Naive thymus-derived CD4-positive, alpha-beta T cell (primary cell): ENCODE measurements around the gene DIMT1. TPM values are rescaled to one million over a fixed set of nuclear protein-coding genes. Genes with fewer than 3 reads are reported as not detected.
A peak's percentile ranks its signal among the peaks of the same experiment; 100 is the strongest.

Experiments
- ATAC-seq: fragments of 150-1000 bp; cut with Tn5 transposase; 2 replicates; pipeline ENCODE4 v1.10.0; 2021; ENCODE audit warnings: mild to moderate bottlenecking, moderate library complexity
- CTCF ChIA-PET: fragments of 350-600 bp; sonication (Branson Sonifier 250); formaldehyde crosslinking; loops from one replicate; lab custom pipeline; 2021; ENCODE audit warnings: antibody characterized with exemption; lab: Charles Lee
- POLR2A ChIA-PET: fragments of 350-600 bp; sonication (Branson Sonifier 250); formaldehyde crosslinking; loops from one replicate; lab custom pipeline; 2021; ENCODE audit warnings: antibody characterized with exemption, inconsistent platforms; lab: Charles Lee
- DNase-seq, 9 donors: peaks; one replicate each; pipeline versions ENCODE4 v3.0.0 to v3.0.0-alpha.2; 2020 to 2022; ENCODE audit warnings: mixed read lengths in 1 of 9
- H3K27ac ChIP-seq: one replicate; pipeline ENCODE4 v1.7.0; 2013; ENCODE audit warnings: mild to moderate bottlenecking, low read depth, low read length, moderate library complexity
- H3K27me3 ChIP-seq, 2 donors: one replicate each; pipeline ENCODE4 v1.7.0; 2013; ENCODE audit warnings: low read length in 2 of 2, mild to moderate bottlenecking in 2 of 2, moderate library complexity in 2 of 2; ENCODE audit not compliant: control insufficient read depth in 2 of 2, insufficient read depth in 2 of 2
- H3K36me3 ChIP-seq, 3 experiments: 1 replicate in 2 of 3; 2 replicates in 1 of 3; pipeline ENCODE4 v1.7.0; 2013; ENCODE audit warnings: low read length in 3 of 3, mild to moderate bottlenecking in 3 of 3, moderate library complexity in 1 of 3; ENCODE audit not compliant: insufficient read depth in 3 of 3, control insufficient read depth in 2 of 3
- H3K4me1 ChIP-seq, 2 donors: one replicate each; pipeline ENCODE4 v1.7.0; 2013; ENCODE audit warnings: low read length in 2 of 2, mild to moderate bottlenecking in 2 of 2, moderate library complexity in 1 of 2; ENCODE audit not compliant: control insufficient read depth in 2 of 2, insufficient read depth in 2 of 2
- H3K4me3 ChIP-seq: 2 replicates; pipeline ENCODE4 v1.7.0; 2013; ENCODE audit warnings: mild to moderate bottlenecking, low read length
- H3K9me3 ChIP-seq, 3 experiments: 1 replicate in 2 of 3; 2 replicates in 1 of 3; pipeline ENCODE4 v1.7.0; 2013; ENCODE audit warnings: low read length in 3 of 3; ENCODE audit not compliant: control insufficient read depth in 2 of 3
- H3K27ac Mint-ChIP-seq, 9 donors: one replicate each; pipeline ENCODE4 v1.8.0; 2020 to 2022; ENCODE audit warnings: mixed read lengths in 9 of 9, mild to moderate bottlenecking in 8 of 9, moderate library complexity in 5 of 9, inconsistent platforms in 2 of 9
- H3K27me3 Mint-ChIP-seq, 5 donors: one replicate each; pipeline ENCODE4 v1.8.0; 2021 to 2022; ENCODE audit warnings: mixed read lengths in 5 of 5, mild to moderate bottlenecking in 1 of 5
- H3K36me3 Mint-ChIP-seq, 5 donors: one replicate each; pipeline ENCODE4 v1.8.0; 2020 to 2022; ENCODE audit warnings: mixed read lengths in 5 of 5, mild to moderate bottlenecking in 3 of 5, inconsistent platforms in 1 of 5
- H3K4me1 Mint-ChIP-seq, 7 donors: one replicate each; pipeline ENCODE4 v1.8.0; 2020 to 2022; ENCODE audit warnings: mixed read lengths in 7 of 7, mild to moderate bottlenecking in 3 of 7, inconsistent platforms in 1 of 7
- H3K4me3 Mint-ChIP-seq, 10 donors: one replicate each; pipeline ENCODE4 v1.8.0; 2020 to 2022; ENCODE audit warnings: mild to moderate bottlenecking in 10 of 10, mixed read lengths in 10 of 10, moderate library complexity in 6 of 10, inconsistent platforms in 2 of 10
- H3K9me3 Mint-ChIP-seq, 11 donors: one replicate each; pipeline ENCODE4 v1.8.0; 2020 to 2022; ENCODE audit warnings: mixed read lengths in 11 of 11, mild to moderate bottlenecking in 4 of 11, inconsistent platforms in 1 of 11, moderate library complexity in 1 of 11
- intact Hi-C, 2 donors: fragments of 100-400 bp; cut with micrococcal nuclease; formaldehyde crosslinking; loops; one replicate each; pipeline ENCODE4 v1.15.1; 2023
- polyA plus RNA-seq, 2 donors: library from polyadenylated mRNA; unstranded; fragments of 300-500 nt; fragmentation: Illumina TruSeq; gene quantifications; one replicate each; pipeline ENCODE4 v1.2.3, GENCODE V29; 2021
- total RNA-seq, 6 experiments: library from RNA in 5 of 6; stranded (reverse) in 5 of 6; gene quantifications; 1 replicate in 5 of 6; 2 replicates in 1 of 6; pipeline ENCODE4 v1.2.3 and lab custom pipeline; 2021 to 2026

Gene DIMT1
- total and polyA plus RNA-seq, 7 experiments from 2014 or later = 18.3 to 60.6 (median 26.3) TPM

GRCh38 chr5:62395210-62395950 is 8.3 kb downstream of the DIMT1 start:
- ATAC-seq (no peak), DNase-seq (no peak)
- Mint-ChIP-seq H3K4me3 (no peak overlapping the region), H3K36me3 (peaks cover 4 to 38% (median 16%) of the 10 kb centered on the region in 5 donors), H3K4me1 (peaks cover 4 to 27% (median 6%) of the 10 kb centered on the region in 7 donors), H3K9me3 (no peaks in the 10 kb centered on the region), H3K27me3 (no peaks in the 10 kb centered on the region), H3K27ac (peak overlapping the region in 4 of 9 donors; percentile 48 to 71 (median 53))
- Histone ChIP-seq H3K4me1 (no peaks in the 10 kb centered on the region), H3K9me3 (no peaks in the 10 kb centered on the region), H3K27me3 (no peaks in the 10 kb centered on the region), H3K36me3 (peaks cover 6 to 63% (median 9%) of the 10 kb centered on the region in 3 experiments), H3K4me3 (no peak overlapping the region), H3K27ac (no peak overlapping the region)
- intact Hi-C loops = no loop called here
- CTCF ChIA-PET = no interaction called here
- POLR2A ChIA-PET = interaction anchor here (1.1 to 1.7 kb wide), 2 partner anchors 8 to 10 kb away, joined by 3 to 13 read pairs; partner anchors contain the start of gene DIMT1

GRCh38 chr5:62386824-62387223 is 16.9 kb downstream of the DIMT1 start:
- no peaks in the 10 kb centered on the region for H3K9me3 Mint-ChIP-seq
- Histone ChIP-seq H3K4me1 (no peaks in the 10 kb centered on the region), H3K4me3 (no peak overlapping the region), H3K9me3 (no peaks in the 10 kb centered on the region), H3K27me3 (no peaks in the 10 kb centered on the region), H3K27ac (no peak overlapping the region), H3K36me3 (peaks cover 20 to 71% (median 34%) of the 10 kb centered on the region in 3 experiments)
- H3K27me3 Mint-ChIP-seq = no peaks in the 10 kb centered on the region
- no peak overlapping the region for H3K4me3 Mint-ChIP-seq
- CTCF ChIA-PET = no interaction called here
- H3K4me1 Mint-ChIP-seq = peaks cover 0 to 19% (median 0%) of the 10 kb centered on the region in 7 donors
- intact Hi-C loops = loop anchor here in 1 of 2 donors (2.0 kb wide), 1 partner anchor 14 kb away; no protein-coding TSS in a partner anchor
- no peak for ATAC-seq
- POLR2A ChIA-PET = interaction anchor here (1.0 kb wide), 1 partner anchor 9 kb away, joined by 3 read pairs; no protein-coding TSS in a partner anchor
- H3K36me3 Mint-ChIP-seq = peaks cover 0 to 20% (median 12%) of the 10 kb centered on the region in 5 donors
- peak overlapping the region in 5 of 9 donors; percentile 14 to 40 (median 36) for H3K27ac Mint-ChIP-seq
- DNase-seq = no peak

- intact Hi-C loops = loop anchor here in 1 of 2 donors (2.0 kb wide), 1 partner anchor 13 kb away; no protein-coding TSS in a partner anchor
- peaks cover 20 to 76% (median 33%) of the 10 kb centered on the region in 3 experiments for H3K36me3 ChIP-seq
- H3K4me3 ChIP-seq = no peak overlapping the region
- H3K9me3 ChIP-seq = no peaks in the 10 kb centered on the region
- no peaks in the 10 kb centered on the region for H3K4me1 ChIP-seq
- no peak for ATAC-seq
- peak overlapping the region in 4 of 9 donors; percentile 17 to 44 (median 29) for H3K27ac Mint-ChIP-seq
- H3K9me3 Mint-ChIP-seq = no peaks in the 10 kb centered on the region
- no peaks in the 10 kb centered on the region for H3K27me3 Mint-ChIP-seq
- H3K4me1 Mint-ChIP-seq = peaks cover 0 to 17% (median 0%) of the 10 kb centered on the region in 7 donors
- H3K36me3 Mint-ChIP-seq = peaks cover 4 to 21% (median 15%) of the 10 kb centered on the region in 5 donors
- ChIA-PET CTCF (interaction anchor here (0.5 kb wide), 1 partner anchor 29 kb away, joined by 3 read pairs; no protein-coding TSS in a partner anchor), POLR2A (interaction anchor here (1.0 kb wide), 1 partner anchor 8 kb away, joined by 3 read pairs; no protein-coding TSS in a partner anchor)
- H3K27me3 ChIP-seq = no peaks in the 10 kb centered on the region
- H3K27ac ChIP-seq = no peak overlapping the region
- DNase-seq = no peak
- H3K4me3 Mint-ChIP-seq = no peak overlapping the region
These were observed 17.8 kb downstream of the DIMT1 start for GRCh38 chr5:62385816-62386400.

- DNase-seq = no peak
- no peaks in the 10 kb centered on the region for H3K27me3 Mint-ChIP-seq
- Histone ChIP-seq H3K9me3 (no peaks in the 10 kb centered on the region), H3K4me1 (no peaks in the 10 kb centered on the region), H3K27ac (no peak overlapping the region), H3K36me3 (peaks cover 15 to 77% (median 40%) of the 10 kb centered on the region in 3 experiments), H3K4me3 (no peak overlapping the region), H3K27me3 (no peaks in the 10 kb centered on the region)
- H3K9me3 Mint-ChIP-seq = no peaks in the 10 kb centered on the region
- intact Hi-C loops = no loop called here
- H3K36me3 Mint-ChIP-seq = peaks cover 9 to 29% (median 17%) of the 10 kb centered on the region in 5 donors
- ChIA-PET CTCF (interaction anchor here (0.5 to 0.7 kb wide), 2 partner anchors 28 to 47 kb away, joined by 3 read pairs; no protein-coding TSS in a partner anchor), POLR2A (interaction anchor here (0.8 to 1.2 kb wide), 3 partner anchors 9 to 27 kb away, joined by 3 to 5 read pairs (median 3); partner anchors contain the start of genes DIMT1 and IPO11)
- H3K27ac Mint-ChIP-seq = peak overlapping the region in 5 of 9 donors; percentile 17 to 44 (median 31)
- H3K4me1 Mint-ChIP-seq = peaks cover 0 to 12% (median 0%) of the 10 kb centered on the region in 7 donors
- H3K4me3 Mint-ChIP-seq = no peak overlapping the region
- no peak for ATAC-seq
These were observed 18.6 kb downstream of the DIMT1 start for GRCh38 chr5:62385131-62385530.

GRCh38 chr5:62376064-62376463 is 27.6 kb downstream of the DIMT1 start:
- CTCF ChIA-PET = no interaction called here
- Histone ChIP-seq H3K9me3 (no peaks in the 10 kb centered on the region), H3K27me3 (no peaks in the 10 kb centered on the region), H3K4me1 (no peaks in the 10 kb centered on the region), H3K27ac (no peak overlapping the region), H3K4me3 (no peak overlapping the region), H3K36me3 (peaks cover 20 to 68% (median 39%) of the 10 kb centered on the region in 3 experiments)
- Mint-ChIP-seq H3K27me3 (no peaks in the 10 kb centered on the region), H3K27ac (peak overlapping the region in 1 of 9 donors; percentile 43), H3K36me3 (peaks cover 2 to 33% (median 20%) of the 10 kb centered on the region in 5 donors), H3K9me3 (no peaks in the 10 kb centered on the region), H3K4me1 (peaks cover 0 to 5% (median 0%) of the 10 kb centered on the region in 7 donors), H3K4me3 (no peak overlapping the region)
- POLR2A ChIA-PET = no interaction called here
- intact Hi-C loops = loop anchor here in 1 of 2 donors (2.0 kb wide), 1 partner anchor 17 kb away; no protein-coding TSS in a partner anchor
- ATAC-seq (no peak), DNase-seq (no peak)

- Mint-ChIP-seq H3K36me3 (peaks cover 0 to 31% (median 18%) of the 10 kb centered on the region in 5 donors), H3K4me1 (peaks cover 0 to 6% (median 0%) of the 10 kb centered on the region in 7 donors), H3K27ac (peak overlapping the region in 2 of 9 donors; percentile 9 to 43), H3K9me3 (no peaks in the 10 kb centered on the region), H3K4me3 (no peak overlapping the region), H3K27me3 (no peaks in the 10 kb centered on the region)
- ATAC-seq (no peak), DNase-seq (no peak)
- Histone ChIP-seq H3K36me3 (peaks cover 20 to 63% (median 34%) of the 10 kb centered on the region in 3 experiments), H3K27ac (no peak overlapping the region), H3K9me3 (no peaks in the 10 kb centered on the region), H3K27me3 (no peaks in the 10 kb centered on the region), H3K4me3 (no peak overlapping the region), H3K4me1 (no peaks in the 10 kb centered on the region)
- CTCF ChIA-PET = no interaction called here
- POLR2A ChIA-PET = no interaction called here
- intact Hi-C loops = loop anchor here in 1 of 2 donors (2.0 kb wide), 1 partner anchor 17 kb away; no protein-coding TSS in a partner anchor
These were observed 28.1 kb downstream of the DIMT1 start for GRCh38 chr5:62375627-62376026.
